GM12891 (cell line): ENCODE measurements around the gene ZNF582.
"Not testable (repeated sequence)": the region's sequence is repeated elsewhere in the genome, so short reads cannot be mapped to it uniquely, and the experiment has no call there.

Experiments
- POLR2AphosphoS5 ChIP-seq: IDR thresholded peaks from 2 replicates; pipeline ENCODE4 v1.6.1; 2011; ENCODE audit warnings: low read depth, low read length, control low read depth
- SPI1 ChIP-seq: IDR thresholded peaks from 2 replicates; pipeline ENCODE4 v1.6.1; 2011; ENCODE audit warnings: low read depth, low read length, control low read depth

- not testable (repeated sequence) for TF ChIP-seq POLR2AphosphoS5, SPI1
Measured at GRCh38 chr19:56339031-56339430, 54.3 kb downstream of the ZNF582 start.
